ENCODE data around the gene ZNF750. TPM values are rescaled to one million over a fixed set of nuclear protein-coding genes. Genes with fewer than 3 reads are reported as not detected.

The ZNF750 gene
- total and polyA plus RNA-seq, 4 donors, result 0.11 to 0.66 TPM; not detected in 2

DNA sequence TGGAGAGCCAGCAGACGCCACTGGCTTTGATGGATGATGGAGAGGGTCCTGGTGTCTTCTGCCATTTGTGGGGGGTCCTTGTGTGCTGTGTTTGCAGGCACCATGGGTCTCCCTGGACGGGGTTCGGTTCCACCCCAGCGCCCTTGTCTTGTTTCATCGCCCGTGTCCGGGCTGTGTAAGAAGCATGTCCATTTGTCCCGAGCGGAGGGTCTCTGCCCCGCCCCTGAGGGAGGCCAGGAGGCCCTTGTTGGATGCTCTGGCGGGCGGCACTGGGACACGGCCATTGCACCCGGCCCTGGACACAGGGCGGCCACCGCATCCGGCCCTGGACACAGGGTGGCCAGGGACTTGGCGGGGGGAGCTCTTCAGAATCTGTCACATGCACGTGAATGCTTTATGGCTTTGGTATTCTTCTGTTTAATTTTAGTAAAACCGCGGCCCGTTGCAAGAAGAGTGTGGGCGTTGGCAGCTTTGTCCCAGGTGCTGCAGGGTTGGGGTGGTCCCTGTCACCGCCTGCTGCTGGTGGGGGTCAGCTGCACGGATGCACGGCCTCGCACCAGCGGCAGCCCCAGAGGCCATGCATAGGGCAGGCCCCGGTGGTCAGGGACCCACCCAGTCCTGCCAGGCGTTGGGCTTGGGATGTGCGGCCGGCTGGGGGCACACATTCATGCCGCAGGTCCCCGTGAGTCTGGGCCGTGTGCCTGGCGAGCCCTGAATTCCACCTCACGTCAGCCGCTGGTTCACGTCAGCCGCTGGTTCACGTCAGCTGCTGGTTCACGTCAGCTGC lies 21.0 kb upstream of the ZNF750 start:
- H3K27me3 ChIP-seq (ENCODE audit: control insufficient read depth, insufficient read depth, low read length), result no peaks in the 10 kb centered on the region
- H3K36me3 ChIP-seq (ENCODE audit: control insufficient read depth, insufficient read depth, low read length), result peaks cover 42% of the 10 kb centered on the region
- H3K27ac ChIP-seq (ENCODE audit: low read depth, low read length), result peak overlapping the region; percentile 71
- no peak overlapping the region for H3K4me3 ChIP-seq (ENCODE audit: low read depth, low read length)
- no peak for DNase-seq (ENCODE audit: low read depth in 4 of 6, low spot score in 6 of 6)
- H3K9me3 ChIP-seq (ENCODE audit: control insufficient read depth, insufficient read depth, low read length), result no peaks in the 10 kb centered on the region
- H3K4me1 ChIP-seq (ENCODE audit: control insufficient read depth, insufficient read depth, low read length), result peaks cover 53% of the 10 kb centered on the region
- 87% methylated on average over 36 of the region's 42 CpGs for WGBS (ENCODE audit: insufficient coverage)

DNA sequence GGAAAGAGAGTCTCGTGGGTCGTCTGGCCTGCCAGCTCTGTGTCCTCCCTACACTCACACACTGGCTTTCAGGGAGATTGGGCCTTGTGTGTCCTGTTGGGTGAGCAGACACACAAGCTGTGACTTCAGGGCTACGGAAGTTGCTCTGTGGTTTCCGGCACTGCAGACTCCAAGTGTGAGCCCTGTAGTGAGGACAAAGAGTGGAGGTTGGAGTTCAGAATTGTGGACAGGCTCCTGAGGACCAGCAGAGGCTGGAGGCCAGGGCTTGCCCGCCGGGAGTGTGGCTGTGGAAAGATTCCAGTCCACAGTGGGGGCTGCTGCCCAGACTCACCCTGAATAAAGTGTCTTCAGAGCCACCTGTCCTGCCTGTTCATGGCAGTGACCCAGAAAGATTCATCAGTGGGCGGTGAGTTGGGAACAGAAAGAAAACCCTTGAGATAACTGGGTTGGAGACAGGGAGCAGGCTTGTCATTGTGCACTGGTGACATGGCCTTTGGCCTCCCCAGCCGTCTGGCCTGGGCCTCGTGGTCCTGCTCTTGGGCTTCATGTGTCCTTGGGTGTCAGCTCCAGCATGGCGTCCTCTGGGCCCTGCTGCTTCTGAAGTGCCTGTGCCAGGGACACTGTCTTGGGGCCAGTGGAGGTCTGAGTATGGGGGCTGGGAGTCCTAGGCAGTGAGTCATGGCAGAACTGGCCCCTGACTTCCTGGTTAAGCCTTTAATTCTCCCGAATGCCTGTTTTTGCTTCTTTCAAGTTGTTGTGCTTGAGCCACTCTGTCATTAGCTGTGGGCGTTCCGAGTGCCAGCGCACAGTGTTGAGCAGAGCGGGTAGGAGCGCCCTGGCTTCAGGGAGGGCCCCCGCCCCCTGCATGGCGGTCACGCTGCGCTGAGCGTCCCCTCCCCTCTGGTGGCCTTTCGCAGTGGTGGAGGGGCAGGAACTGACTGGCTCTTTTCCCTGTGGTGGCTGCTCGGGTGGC lies 19.9 kb upstream of the ZNF750 start:
- Histone ChIP-seq H3K4me3 (ENCODE audit: low read depth, low read length) (no peak overlapping the region), H3K9me3 (ENCODE audit: control insufficient read depth, insufficient read depth, low read length) (no peaks in the 10 kb centered on the region), H3K4me1 (ENCODE audit: control insufficient read depth, insufficient read depth, low read length) (peaks cover 46% of the 10 kb centered on the region), H3K36me3 (ENCODE audit: control insufficient read depth, insufficient read depth, low read length) (peaks cover 41% of the 10 kb centered on the region), H3K27me3 (ENCODE audit: control insufficient read depth, insufficient read depth, low read length) (no peaks in the 10 kb centered on the region), H3K27ac (ENCODE audit: low read depth, low read length) (peak overlapping the region; percentile 71)
- no peak for DNase-seq (ENCODE audit: low read depth in 4 of 6, low spot score in 6 of 6)
- WGBS (ENCODE audit: insufficient coverage), result 58% methylated on average over 21 of the region's 23 CpGs

DNA sequence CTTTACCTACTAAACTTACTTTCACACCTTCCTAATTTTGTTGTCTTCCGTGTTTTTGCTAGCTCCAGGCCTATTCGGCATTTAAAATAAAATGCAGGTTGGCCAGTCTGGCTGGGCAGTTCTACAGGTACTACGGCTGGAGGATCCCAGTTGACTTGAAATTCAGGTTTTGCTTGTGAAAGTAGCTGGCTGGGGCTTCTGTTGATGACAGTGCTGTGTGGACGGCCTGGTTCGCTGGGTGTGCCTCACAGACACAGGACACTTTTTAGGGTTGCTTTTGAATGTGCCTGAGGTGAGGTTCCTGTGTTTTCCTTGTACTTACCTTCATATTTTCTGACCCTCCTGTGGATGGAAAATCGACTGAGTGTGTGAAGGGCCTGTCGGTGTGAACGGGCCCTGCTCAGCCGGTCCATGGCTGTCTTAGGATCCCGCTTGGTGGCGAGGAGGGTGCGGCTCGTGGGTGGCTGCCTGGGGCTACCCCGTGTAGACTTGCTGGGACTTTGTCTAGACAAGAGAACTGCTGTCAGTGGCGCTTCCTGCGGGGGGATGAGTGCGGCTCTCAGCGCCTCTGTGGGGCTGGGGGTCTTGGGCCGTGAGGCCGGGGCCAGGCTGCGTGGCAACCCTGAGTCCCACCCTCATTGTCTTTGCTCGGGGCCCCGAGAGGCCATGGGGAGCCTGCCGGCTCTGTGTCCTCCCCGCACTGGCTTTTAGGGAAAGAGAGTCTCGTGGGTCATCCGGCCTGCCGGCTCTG lies 18.7 kb upstream of the ZNF750 start:
- Histone ChIP-seq H3K9me3 (ENCODE audit: control insufficient read depth, insufficient read depth, low read length) (no peaks in the 10 kb centered on the region), H3K4me1 (ENCODE audit: control insufficient read depth, insufficient read depth, low read length) (peaks cover 38% of the 10 kb centered on the region), H3K4me3 (ENCODE audit: low read depth, low read length) (no peak overlapping the region), H3K36me3 (ENCODE audit: control insufficient read depth, insufficient read depth, low read length) (peaks cover 43% of the 10 kb centered on the region), H3K27me3 (ENCODE audit: control insufficient read depth, insufficient read depth, low read length) (no peaks in the 10 kb centered on the region), H3K27ac (ENCODE audit: low read depth, low read length) (no peak overlapping the region)
- DNase-seq (ENCODE audit: low read depth in 4 of 6, low spot score in 6 of 6), result no peak
- 83% methylated on average over 19 of the region's 28 CpGs for WGBS (ENCODE audit: insufficient coverage)

DNA sequence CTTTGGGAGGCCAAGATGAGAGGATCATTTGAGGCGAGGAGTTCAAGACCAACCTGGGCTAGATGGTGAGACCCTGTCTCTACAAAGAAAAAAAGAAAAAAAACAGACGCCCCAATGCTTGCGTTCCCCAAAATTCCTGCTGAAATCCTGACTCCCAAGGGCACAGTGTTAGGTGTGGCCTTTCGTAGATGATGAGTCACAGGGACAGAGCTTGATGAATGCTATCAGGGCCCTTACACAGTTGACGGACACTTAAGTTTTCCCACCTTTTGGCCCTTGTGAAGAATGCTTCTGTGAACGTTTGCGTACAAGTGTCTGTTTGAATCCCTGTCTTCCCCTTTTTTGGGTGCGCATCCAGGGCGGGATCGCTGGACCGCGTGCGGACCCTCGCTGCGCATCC lies 16.5 kb upstream of the ZNF750 start:
- no peak overlapping the region for H3K27ac ChIP-seq (ENCODE audit: low read depth, low read length)
- H3K27me3 ChIP-seq (ENCODE audit: control insufficient read depth, insufficient read depth, low read length), result no peaks in the 10 kb centered on the region
- peaks cover 41% of the 10 kb centered on the region for H3K36me3 ChIP-seq (ENCODE audit: control insufficient read depth, insufficient read depth, low read length)
- 100% methylated on average over 6 of the region's 15 CpGs for WGBS (ENCODE audit: insufficient coverage)
- H3K9me3 ChIP-seq (ENCODE audit: control insufficient read depth, insufficient read depth, low read length), result no peaks in the 10 kb centered on the region
- H3K4me3 ChIP-seq (ENCODE audit: low read depth, low read length), result no peak overlapping the region
- peaks cover 37% of the 10 kb centered on the region for H3K4me1 ChIP-seq (ENCODE audit: control insufficient read depth, insufficient read depth, low read length)
- DNase-seq (ENCODE audit: low read depth in 4 of 6, low spot score in 6 of 6), result no peak

DNA sequence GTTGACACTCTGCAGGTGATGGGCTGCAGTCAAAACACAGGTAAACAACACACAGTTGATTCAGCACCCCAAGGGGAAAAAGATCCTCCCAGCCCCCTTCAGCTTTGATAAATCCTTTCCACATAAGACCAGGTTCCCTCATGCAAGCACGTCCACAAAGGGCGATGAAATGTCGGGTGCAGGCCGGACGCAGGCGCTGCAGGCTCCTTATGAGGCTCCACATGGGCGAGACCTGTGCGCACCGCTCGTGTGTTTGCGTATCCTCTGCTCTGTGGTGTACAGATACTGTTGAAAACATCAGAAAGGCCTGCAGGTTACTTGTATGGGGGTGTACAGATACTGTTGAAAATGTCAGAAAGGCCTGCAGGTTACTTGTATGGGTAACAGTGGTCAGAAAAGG lies 14.4 kb upstream of the ZNF750 start:
- Histone ChIP-seq H3K36me3 (ENCODE audit: control insufficient read depth, insufficient read depth, low read length) (peaks cover 30% of the 10 kb centered on the region), H3K4me1 (ENCODE audit: control insufficient read depth, insufficient read depth, low read length) (peaks cover 20% of the 10 kb centered on the region), H3K4me3 (ENCODE audit: low read depth, low read length) (no peak overlapping the region), H3K27me3 (ENCODE audit: control insufficient read depth, insufficient read depth, low read length) (no peaks in the 10 kb centered on the region), H3K9me3 (ENCODE audit: control insufficient read depth, insufficient read depth, low read length) (no peaks in the 10 kb centered on the region), H3K27ac (ENCODE audit: low read depth, low read length) (no peak overlapping the region)
- DNase-seq (ENCODE audit: low read depth in 4 of 6, low spot score in 6 of 6), result no peak
- WGBS (ENCODE audit: insufficient coverage), result 94% methylated on average over 10 of the region's 11 CpGs

- 60% methylated on average over 11 of the region's 12 CpGs for WGBS (ENCODE audit: insufficient coverage)
- Histone ChIP-seq H3K36me3 (ENCODE audit: control insufficient read depth, insufficient read depth, low read length) (peaks cover 38% of the 10 kb centered on the region), H3K4me1 (ENCODE audit: control insufficient read depth, insufficient read depth, low read length) (peaks cover 17% of the 10 kb centered on the region), H3K27me3 (ENCODE audit: control insufficient read depth, insufficient read depth, low read length) (no peaks in the 10 kb centered on the region), H3K27ac (ENCODE audit: low read depth, low read length) (no peak overlapping the region), H3K4me3 (ENCODE audit: low read depth, low read length) (no peak overlapping the region), H3K9me3 (ENCODE audit: control insufficient read depth, insufficient read depth, low read length) (no peaks in the 10 kb centered on the region)
- no peak for DNase-seq (ENCODE audit: low read depth in 4 of 6, low spot score in 6 of 6)
Measured at GRCh38 chr17:82851381-82851780, 11.6 kb upstream of the ZNF750 start.

- peaks cover 15% of the 10 kb centered on the region for H3K4me1 ChIP-seq (ENCODE audit: control insufficient read depth, insufficient read depth, low read length)
- no peak for DNase-seq (ENCODE audit: low read depth in 4 of 6, low spot score in 6 of 6)
- 92% methylated on average over 30 of the region's 33 CpGs for WGBS (ENCODE audit: insufficient coverage)
Measured at GRCh38 chr17:82849076-82849945, 9.5 kb upstream of the ZNF750 start.

GRCh38 chr17:82848022-82848592 lies 8.3 kb upstream of the ZNF750 start:
- DNase-seq (ENCODE audit: low read depth in 4 of 6, low spot score in 6 of 6), result peak in 1 of 6 donors; percentile 64
- peak overlapping the region; percentile 80 for H3K27ac ChIP-seq (ENCODE audit: low read depth, low read length)
- 75% methylated on average over 15 of the region's 23 CpGs for WGBS (ENCODE audit: insufficient coverage)

More at GRCh38 chr17:82849076-82849945, 9.5 kb upstream of the ZNF750 start:
- peaks cover 44% of the 10 kb centered on the region for H3K36me3 ChIP-seq (ENCODE audit: control insufficient read depth, insufficient read depth, low read length)
- H3K4me3 ChIP-seq (ENCODE audit: low read depth, low read length), result no peak overlapping the region
- no peaks in the 10 kb centered on the region for H3K27me3 ChIP-seq (ENCODE audit: control insufficient read depth, insufficient read depth, low read length)
- no peaks in the 10 kb centered on the region for H3K9me3 ChIP-seq (ENCODE audit: control insufficient read depth, insufficient read depth, low read length)
- no peak overlapping the region for H3K27ac ChIP-seq (ENCODE audit: low read depth, low read length)

More at GRCh38 chr17:82848022-82848592, 8.3 kb upstream of the ZNF750 start:
- H3K4me3 ChIP-seq (ENCODE audit: low read depth, low read length), result peak overlapping the region; percentile 21
- H3K36me3 ChIP-seq (ENCODE audit: control insufficient read depth, insufficient read depth, low read length), result peaks cover 45% of the 10 kb centered on the region
- H3K9me3 ChIP-seq (ENCODE audit: control insufficient read depth, insufficient read depth, low read length), result no peaks in the 10 kb centered on the region
- no peaks in the 10 kb centered on the region for H3K27me3 ChIP-seq (ENCODE audit: control insufficient read depth, insufficient read depth, low read length)
- H3K4me1 ChIP-seq (ENCODE audit: control insufficient read depth, insufficient read depth, low read length), result peaks cover 15% of the 10 kb centered on the region

All from spinal cord (tissue), 10 donors.